ENCODE results near the gene KRTAP4-12. TPM values are rescaled to one million over a fixed set of nuclear protein-coding genes. Genes with fewer than 3 reads are reported as not detected.
"Not testable (repeated sequence)": the region's sequence is repeated elsewhere in the genome, so short reads cannot be mapped to it uniquely, and the experiment has no call there.

KRTAP4-12 gene
- total RNA-seq, 1 donor from 2014 or later: not detected

DNA sequence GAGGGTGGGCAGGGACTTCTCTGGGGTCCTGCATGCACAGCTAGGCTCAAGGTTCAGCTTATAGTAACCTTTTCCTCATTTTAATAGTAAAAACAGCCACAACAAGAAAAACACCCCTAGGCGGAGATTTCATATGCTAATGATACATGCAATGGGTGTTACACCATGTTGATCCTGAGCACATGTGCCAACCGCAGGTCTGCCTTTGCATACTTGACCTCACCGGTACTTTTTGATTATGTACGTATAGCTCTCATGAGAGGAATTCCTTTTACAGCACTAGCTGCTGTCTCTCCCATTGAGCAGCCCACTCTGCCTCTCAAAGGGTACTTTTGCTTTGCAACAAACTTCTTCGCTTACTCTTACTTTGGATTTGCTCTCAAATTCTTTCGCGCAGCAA lies 27.9 kb downstream of the KRTAP4-12 start:
- Mint-ChIP-seq H3K27ac (no peak overlapping the region), H3K9me3 (no peaks in the 10 kb centered on the region), H3K27me3 (peaks cover 10% of the 10 kb centered on the region), H3K36me3 (ENCODE audit: low read depth) (no peaks in the 10 kb centered on the region), H3K4me1 (no peaks in the 10 kb centered on the region), H3K4me3 (no peak overlapping the region)
- DNase-seq: no peak
- intact Hi-C loops (cut with micrococcal nuclease): no loop called here

GRCh38 chr17:41088760-41089352 lies 35.1 kb downstream of the KRTAP4-12 start:
- intact Hi-C loops (cut with micrococcal nuclease); H3K36me3 Mint-ChIP-seq (ENCODE audit: low read depth); DNase-seq; H3K4me3 Mint-ChIP-seq; H3K27ac Mint-ChIP-seq; H3K4me1 Mint-ChIP-seq; H3K27me3 Mint-ChIP-seq; H3K9me3 Mint-ChIP-seq: not testable (repeated sequence)

GRCh38 chr17:41084100-41084856 lies 39.7 kb downstream of the KRTAP4-12 start, which contains the start of gene KRTAP4-7:
Gene KRTAP4-7 (plus strand): TSS chr17:41084150. CDS start chr17:41084207, 57 bp downstream.
- H3K4me3 Mint-ChIP-seq; intact Hi-C loops (cut with micrococcal nuclease); H3K4me1 Mint-ChIP-seq; H3K9me3 Mint-ChIP-seq; H3K36me3 Mint-ChIP-seq (ENCODE audit: low read depth); H3K27ac Mint-ChIP-seq; DNase-seq: not testable (repeated sequence)
- peaks cover 16% of the 10 kb centered on the region for H3K27me3 Mint-ChIP-seq

- H3K9me3 Mint-ChIP-seq; DNase-seq; H3K27ac Mint-ChIP-seq; H3K4me3 Mint-ChIP-seq; H3K36me3 Mint-ChIP-seq (ENCODE audit: low read depth); H3K4me1 Mint-ChIP-seq; intact Hi-C loops (cut with micrococcal nuclease): not testable (repeated sequence)
- H3K27me3 Mint-ChIP-seq: peaks cover 17% of the 10 kb centered on the region
These were observed 40.6 kb downstream of the KRTAP4-12 start for GRCh38 chr17:41083427-41083826.

DNA sequence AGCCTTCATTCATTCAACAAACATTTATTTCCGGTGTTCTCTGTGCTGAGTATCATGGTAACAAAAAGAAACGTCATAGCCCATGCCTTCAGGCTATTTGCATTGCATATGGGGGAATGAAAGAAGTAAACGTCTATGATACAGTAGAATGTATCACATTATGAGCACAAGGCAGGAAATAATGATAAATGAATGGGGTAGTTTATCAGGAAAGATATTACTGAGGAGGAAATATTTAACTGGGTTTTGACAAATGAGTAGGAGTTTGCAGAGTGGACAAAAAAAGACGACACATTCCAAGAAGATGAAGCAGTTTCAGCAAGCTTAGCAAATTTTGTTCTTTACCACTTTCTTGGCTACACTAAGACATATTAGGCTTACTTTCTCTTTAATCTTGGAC lies 41.4 kb downstream of the KRTAP4-12 start:
- Mint-ChIP-seq H3K27me3 (peaks cover 20% of the 10 kb centered on the region), H3K9me3 (no peaks in the 10 kb centered on the region), H3K4me3 (no peak overlapping the region), H3K4me1 (no peaks in the 10 kb centered on the region), H3K36me3 (ENCODE audit: low read depth) (no peaks in the 10 kb centered on the region), H3K27ac (no peak overlapping the region)
- no peak for DNase-seq
- intact Hi-C loops (cut with micrococcal nuclease): no loop called here

- H3K9me3 Mint-ChIP-seq: no peaks in the 10 kb centered on the region
- peaks cover 26% of the 10 kb centered on the region for H3K27me3 Mint-ChIP-seq
- no peak overlapping the region for H3K4me3 Mint-ChIP-seq
- H3K4me1 Mint-ChIP-seq: no peaks in the 10 kb centered on the region
- H3K27ac Mint-ChIP-seq: no peak overlapping the region
- no peak for DNase-seq
- intact Hi-C loops (cut with micrococcal nuclease): no loop called here
- H3K36me3 Mint-ChIP-seq (ENCODE audit: low read depth): no peaks in the 10 kb centered on the region
These were observed 47.2 kb downstream of the KRTAP4-12 start for GRCh38 chr17:41076788-41077187.

GRCh38 chr17:41073676-41074075 lies 50.3 kb downstream of the KRTAP4-12 start:
- Mint-ChIP-seq H3K9me3 (no peaks in the 10 kb centered on the region), H3K27ac (no peak overlapping the region), H3K4me1 (no peaks in the 10 kb centered on the region), H3K36me3 (ENCODE audit: low read depth) (no peaks in the 10 kb centered on the region), H3K27me3 (peaks cover 22% of the 10 kb centered on the region), H3K4me3 (no peak overlapping the region)
- DNase-seq: no peak
- intact Hi-C loops (cut with micrococcal nuclease): no loop called here

Other genes starting within 250 kb of the KRTAP4-12 start
- not detected in 2 replicates for gene KRT20, start 238.9 kb downstream of the KRTAP4-12 start, total RNA-seq
- not detected in 2 replicates for gene KRT23, start 186.5 kb downstream of the KRTAP4-12 start, total RNA-seq
- gene KRT39, start 157.2 kb downstream of the KRTAP4-12 start, total RNA-seq: not detected in 2 replicates
- not detected in 2 replicates for gene KRT40, start 139.9 kb downstream of the KRTAP4-12 start, total RNA-seq
- gene KRTAP3-3, start 130.0 kb downstream of the KRTAP4-12 start, total RNA-seq: not detected in 2 replicates
- not detected in 2 replicates for gene KRTAP3-2, start 124.3 kb downstream of the KRTAP4-12 start, total RNA-seq
- not detected in 2 replicates for gene KRTAP3-1, start 115.1 kb downstream of the KRTAP4-12 start, total RNA-seq
- gene KRTAP1-5, start 97.0 kb downstream of the KRTAP4-12 start, total RNA-seq: not detected in 2 replicates
- not detected in 2 replicates for gene KRTAP1-4, start 94.0 kb downstream of the KRTAP4-12 start, total RNA-seq
- not detected in 2 replicates for gene KRTAP1-3, start 89.3 kb downstream of the KRTAP4-12 start, total RNA-seq
- not detected in 2 replicates for gene KRTAP1-1, start 82.7 kb downstream of the KRTAP4-12 start, total RNA-seq
- gene KRTAP2-1, start 76.9 kb downstream of the KRTAP4-12 start, total RNA-seq: not detected in 2 replicates
- gene KRTAP2-2, start 69.0 kb downstream of the KRTAP4-12 start, total RNA-seq: not detected in 2 replicates
- gene KRTAP2-3, start 64.1 kb downstream of the KRTAP4-12 start, total RNA-seq: not detected in 2 replicates
- not detected in 2 replicates for gene KRTAP2-4, start 58.3 kb downstream of the KRTAP4-12 start, total RNA-seq
- gene KRTAP4-7, start 40.0 kb downstream of the KRTAP4-12 start, total RNA-seq: not detected in 2 replicates
- gene KRTAP4-8, start 26.0 kb downstream of the KRTAP4-12 start, total RNA-seq: not detected in 2 replicates
- not detected in 2 replicates for gene KRTAP4-16, start 22.0 kb downstream of the KRTAP4-12 start, total RNA-seq
- gene KRTAP4-9, start 18.8 kb downstream of the KRTAP4-12 start, total RNA-seq: not detected in 2 replicates
- gene KRTAP4-11, start 5.8 kb downstream of the KRTAP4-12 start, total RNA-seq: not detected in 2 replicates
- gene KRTAP4-6, start 16.4 kb upstream of the KRTAP4-12 start, total RNA-seq: not detected in 2 replicates
- not detected in 2 replicates for gene KRTAP4-5, start 25.6 kb upstream of the KRTAP4-12 start, total RNA-seq
- gene KRTAP4-4, start 36.6 kb upstream of the KRTAP4-12 start, total RNA-seq: not detected in 2 replicates
- gene KRTAP4-3, start 44.0 kb upstream of the KRTAP4-12 start, total RNA-seq: not detected in 2 replicates
- not detected in 2 replicates for gene KRTAP4-2, start 54.0 kb upstream of the KRTAP4-12 start, total RNA-seq
- not detected in 2 replicates for gene KRTAP4-1, start 60.7 kb upstream of the KRTAP4-12 start, total RNA-seq
- not detected in 2 replicates for gene KRTAP9-1, start 65.7 kb upstream of the KRTAP4-12 start, total RNA-seq
- not detected in 2 replicates for gene KRTAP9-2, start 102.5 kb upstream of the KRTAP4-12 start, total RNA-seq
- not detected in 2 replicates for gene KRTAP9-3, start 108.3 kb upstream of the KRTAP4-12 start, total RNA-seq
- gene KRTAP9-8, start 113.8 kb upstream of the KRTAP4-12 start, total RNA-seq: not detected in 2 replicates
- not detected in 2 replicates for gene KRTAP9-4, start 125.5 kb upstream of the KRTAP4-12 start, total RNA-seq
- not detected in 2 replicates for gene KRTAP9-9, start 131.2 kb upstream of the KRTAP4-12 start, total RNA-seq
- not detected in 2 replicates for gene KRTAP9-6, start 141.2 kb upstream of the KRTAP4-12 start, total RNA-seq
- gene KRTAP9-7, start 151.5 kb upstream of the KRTAP4-12 start, total RNA-seq: not detected in 2 replicates
- gene KRTAP29-1, start 178.7 kb upstream of the KRTAP4-12 start, total RNA-seq: not detected in 2 replicates
- not detected in 2 replicates for gene KRTAP16-1, start 185.1 kb upstream of the KRTAP4-12 start, total RNA-seq
- not detected in 2 replicates for gene KRTAP17-1, start 191.5 kb upstream of the KRTAP4-12 start, total RNA-seq
- not detected in 2 replicates for gene KRT33A, start 226.6 kb upstream of the KRTAP4-12 start, total RNA-seq
- not detected in 2 replicates for gene KRT33B, start 245.6 kb upstream of the KRTAP4-12 start, total RNA-seq

Measured in activated CD4-positive, alpha-beta T cell treated with anti-CD3 and anti-CD28 coated beads, Interleukin-2, amount 10 ng/mL, durations not matched to agents 24 days and 14 days (primary cell).